Thoracic aorta (tissue), 2 donors: ENCODE data around the gene POGZ. TPM values are rescaled to one million over a fixed set of nuclear protein-coding genes. Genes with fewer than 3 reads are reported as not detected.

ENCODE experiments used
- ATAC-seq: fragments of 150-250 bp; one replicate; pipeline ENCODE4 v1.8.0; 2017; ENCODE audit warnings: low read depth; ENCODE audit not compliant: insufficient number of reproducible peaks, low FRiP score
- DNase-seq: peaks from one replicate; pipeline ENCODE4 v3.0.0-alpha.2; 2020; ENCODE audit warnings: low spot score
- H3K27ac ChIP-seq, 2 donors: fragments of 200-600 bp; sonication (generic); 1 replicate in 1 of 2; 2 replicates in 1 of 2; pipeline ENCODE4 v1.5.1; 2016; ENCODE audit warnings: mild to moderate bottlenecking in 2 of 2, moderate library complexity in 2 of 2
- H3K27me3 ChIP-seq: fragments of 200-600 bp; sonication (generic); replicated peaks from 2 replicates; pipeline ENCODE4 v1.6.0; 2016; ENCODE audit warnings: mild to moderate bottlenecking; ENCODE audit not compliant: insufficient read depth
- H3K36me3 ChIP-seq: fragments of 200-600 bp; sonication (generic); one replicate; pipeline ENCODE4 v1.5.1; 2016
- H3K4me1 ChIP-seq, 2 donors: fragments of 200-600 bp; sonication (generic); 1 replicate in 1 of 2; 2 replicates in 1 of 2; pipeline versions ENCODE4 v1.5.1 to v1.6.0; 2016; ENCODE audit warnings: low read depth in 2 of 2, mild to moderate bottlenecking in 1 of 2; ENCODE audit not compliant: control insufficient read depth in 1 of 2
- H3K4me3 ChIP-seq: fragments of 200-600 bp; sonication (generic); 2 replicates; pipeline ENCODE4 v1.5.1; 2016; ENCODE audit warnings: mild to moderate bottlenecking
- H3K9me3 ChIP-seq: fragments of 200-600 bp; sonication (generic); 2 replicates; pipeline ENCODE4 v1.5.1; 2016
- CTCF ChIP-seq: fragments of 200-600 bp; sonication (generic); IDR thresholded peaks from one replicate; pipeline ENCODE4 v1.5.1; 2019; ENCODE audit warnings: antibody characterized with exemption
- total RNA-seq, 2 donors: library from RNA; depleted of rRNA; stranded (reverse); fragments of >200 nt; gene quantifications; one replicate each; pipeline versions ENCODE4 v1.1.0 to v1.2.3, GENCODE V29; 2016

Gene POGZ
- total RNA-seq, 2 donors from 2014 or later, result 64.1 to 76.9 TPM

- ATAC-seq (no peak), DNase-seq (no peak)
- Histone ChIP-seq H3K27me3 (no peaks in the 10 kb centered on the region), H3K27ac (no peak overlapping the region), H3K4me3 (no peak overlapping the region), H3K9me3 (no peaks in the 10 kb centered on the region), H3K36me3 (peaks cover 38% of the 10 kb centered on the region), H3K4me1 (peaks cover 25 to 34% of the 10 kb centered on the region in 2 donors)
- TF ChIP-seq CTCF, result no peak
These were observed 91.5 kb downstream of the POGZ start for GRCh38 chr1:151367658-151368392.

- Histone ChIP-seq H3K9me3 (no peaks in the 10 kb centered on the region), H3K4me3 (no peak overlapping the region), H3K27me3 (no peaks in the 10 kb centered on the region), H3K36me3 (peaks cover 38% of the 10 kb centered on the region), H3K4me1 (peaks cover 5 to 9% of the 10 kb centered on the region in 2 donors), H3K27ac (no peak overlapping the region)
- TF ChIP-seq CTCF, result no peak
- ATAC-seq (no peak), DNase-seq (no peak)
These were observed 94.3 kb downstream of the POGZ start for GRCh38 chr1:151364996-151365395.

GRCh38 chr1:151362308-151363155 is 96.8 kb downstream of the POGZ start:
- no peak for ATAC-seq
- Histone ChIP-seq H3K36me3 (peaks cover 27% of the 10 kb centered on the region), H3K4me1 (no peaks in the 10 kb centered on the region), H3K9me3 (no peaks in the 10 kb centered on the region), H3K27ac (no peak overlapping the region), H3K4me3 (no peak overlapping the region), H3K27me3 (no peaks in the 10 kb centered on the region)
- DNase-seq, result no peak
- TF ChIP-seq CTCF, result no peak

- no peaks in the 10 kb centered on the region for H3K4me1 ChIP-seq
- no peak for TF ChIP-seq CTCF
These were observed 97.4 kb downstream of the POGZ start for GRCh38 chr1:151361883-151362282.

GRCh38 chr1:151356696-151357095 is 102.6 kb downstream of the POGZ start:
- H3K36me3 ChIP-seq, result no peaks in the 10 kb centered on the region
- ATAC-seq, result no peak
- H3K4me1 ChIP-seq, result no peaks in the 10 kb centered on the region
- no peak for TF ChIP-seq CTCF
- no peak overlapping the region for H3K4me3 ChIP-seq
- no peak for DNase-seq
- H3K9me3 ChIP-seq, result no peaks in the 10 kb centered on the region
- H3K27ac ChIP-seq, result no peak overlapping the region
- no peaks in the 10 kb centered on the region for H3K27me3 ChIP-seq

More at GRCh38 chr1:151361883-151362282, 97.4 kb downstream of the POGZ start:
- no peak for ATAC-seq
- DNase-seq, result no peak
- Histone ChIP-seq H3K9me3 (no peaks in the 10 kb centered on the region), H3K27ac (no peak overlapping the region), H3K36me3 (peaks cover 26% of the 10 kb centered on the region), H3K27me3 (no peaks in the 10 kb centered on the region), H3K4me3 (no peak overlapping the region)
